Esophagus squamous epithelium (tissue), 4 donors: Measurements from ENCODE around the gene CLPTM1L.

Experiments used
- POLR2A ChIP-seq, 4 donors: fragments of 450-650 bp; IDR thresholded peaks; one replicate each; pipeline ENCODE4 v1.6.1; 2017; ENCODE audit warnings: antibody characterized with exemption in 4 of 4, mild to moderate bottlenecking in 4 of 4, moderate library complexity in 3 of 4
- TF ChIP-seq, protein P1 (sequence below), 6 experiments: fragments of 450-650 bp in 4 of 6; fragments of 200-600 bp in 2 of 6; sonication (generic) in 2 of 6; IDR thresholded peaks; one replicate each; pipeline ENCODE4 v1.5.1; 2016 to 2019; ENCODE audit warnings: antibody characterized with exemption in 6 of 6, mild to moderate bottlenecking in 4 of 6, moderate library complexity in 4 of 6

GRCh38 chr5:1316588-1317340 is 28.1 kb downstream of the CLPTM1L start:
- TF ChIP-seq, protein P1, sequence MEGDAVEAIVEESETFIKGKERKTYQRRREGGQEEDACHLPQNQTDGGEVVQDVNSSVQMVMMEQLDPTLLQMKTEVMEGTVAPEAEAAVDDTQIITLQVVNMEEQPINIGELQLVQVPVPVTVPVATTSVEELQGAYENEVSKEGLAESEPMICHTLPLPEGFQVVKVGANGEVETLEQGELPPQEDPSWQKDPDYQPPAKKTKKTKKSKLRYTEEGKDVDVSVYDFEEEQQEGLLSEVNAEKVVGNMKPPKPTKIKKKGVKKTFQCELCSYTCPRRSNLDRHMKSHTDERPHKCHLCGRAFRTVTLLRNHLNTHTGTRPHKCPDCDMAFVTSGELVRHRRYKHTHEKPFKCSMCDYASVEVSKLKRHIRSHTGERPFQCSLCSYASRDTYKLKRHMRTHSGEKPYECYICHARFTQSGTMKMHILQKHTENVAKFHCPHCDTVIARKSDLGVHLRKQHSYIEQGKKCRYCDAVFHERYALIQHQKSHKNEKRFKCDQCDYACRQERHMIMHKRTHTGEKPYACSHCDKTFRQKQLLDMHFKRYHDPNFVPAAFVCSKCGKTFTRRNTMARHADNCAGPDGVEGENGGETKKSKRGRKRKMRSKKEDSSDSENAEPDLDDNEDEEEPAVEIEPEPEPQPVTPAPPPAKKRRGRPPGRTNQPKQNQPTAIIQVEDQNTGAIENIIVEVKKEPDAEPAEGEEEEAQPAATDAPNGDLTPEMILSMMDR (IDR thresholded peaks at IDR 0.05) = no peak
- TF ChIP-seq POLR2A (IDR thresholded peaks at IDR 0.05) = no peak
